ENCODE results near the gene ADD1.
"Not testable (repeated sequence)": the region's sequence is repeated elsewhere in the genome, so short reads cannot be mapped to it uniquely, and the experiment has no call there.

The ADD1 gene

GRCh38 chr4:2937986-2938385 is 94.3 kb downstream of the ADD1 start:
- DNase-seq, result no peak

GRCh38 chr4:2938411-2938810 is 94.8 kb downstream of the ADD1 start:
- not testable (repeated sequence) for DNase-seq

- no peak for DNase-seq
Observed at GRCh38 chr4:2938906-2939305, 95.3 kb downstream of the ADD1 start.

- DNase-seq, result no peak
Observed at GRCh38 chr4:2939383-2940243, 96.0 kb downstream of the ADD1 start.

GRCh38 chr4:2940267-2941137 is 96.9 kb downstream of the ADD1 start:
- no peak for DNase-seq

- DNase-seq, result no peak
Observed at GRCh38 chr4:2941138-2942036, 97.7 kb downstream of the ADD1 start.

- no peak for DNase-seq
Observed at GRCh38 chr4:2942037-2942531, 98.4 kb downstream of the ADD1 start.

- no peak for DNase-seq
Observed at GRCh38 chr4:2942532-2943363, 99.1 kb downstream of the ADD1 start.

- DNase-seq, result no peak
Observed at GRCh38 chr4:2943364-2944090, 99.9 kb downstream of the ADD1 start.

GRCh38 chr4:2944091-2944482 is 100.4 kb downstream of the ADD1 start:
- no peak for DNase-seq

- no peak for DNase-seq
Observed at GRCh38 chr4:2944586-2945526, 101.2 kb downstream of the ADD1 start.

- DNase-seq, result not testable (repeated sequence)
Observed at GRCh38 chr4:2945619-2946604, 102.3 kb downstream of the ADD1 start.

GRCh38 chr4:2946812-2947600 is 103.4 kb downstream of the ADD1 start:
- DNase-seq, result no peak

- no peak for DNase-seq
Observed at GRCh38 chr4:2947926-2948325, 104.3 kb downstream of the ADD1 start.

GRCh38 chr4:2948895-2949781 is 105.5 kb downstream of the ADD1 start:
- no peak for DNase-seq

GRCh38 chr4:2949782-2950125 is 106.1 kb downstream of the ADD1 start:
- no peak for DNase-seq

Measured in kidney glomerular epithelial cell (primary cell).